HG02938 (cell line): Measurements from ENCODE around the gene SPATA22.
A peak's percentile ranks its signal among the peaks of the same experiment; 100 is the strongest.
"Not testable (repeated sequence)": the region's sequence is repeated elsewhere in the genome, so short reads cannot be mapped to it uniquely, and the experiment has no call there.

Experiments used
- ATAC-seq: cut with Tn5 transposase; IDR thresholded peaks from one replicate; pipeline ENCODE4 v1.9.1; 2021; ENCODE audit warnings: mild to moderate bottlenecking, moderate library complexity; ENCODE audit not compliant: unreplicated experiment

Gene SPATA22

DNA sequence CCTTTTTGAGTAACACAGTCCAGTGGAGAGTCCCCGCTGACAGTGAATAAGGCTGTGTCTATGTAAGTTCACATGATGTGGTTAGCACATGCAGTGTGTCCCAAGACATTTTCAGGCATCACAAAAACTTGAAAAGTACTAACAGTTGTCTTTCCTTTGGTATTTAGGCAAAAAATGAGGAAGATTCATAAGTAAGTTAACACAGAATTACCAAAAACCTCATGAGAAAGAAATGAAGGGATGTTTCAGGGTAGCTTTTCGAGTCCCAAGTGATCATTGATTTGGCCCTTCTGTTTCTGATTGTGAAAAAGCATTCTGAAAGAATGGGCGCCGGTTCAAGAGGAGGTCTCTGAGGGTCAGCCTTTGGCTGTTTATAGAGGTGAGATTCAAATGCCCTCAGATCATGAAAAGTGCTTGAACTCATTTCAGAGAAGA lies 3.6 kb upstream of the SPATA22 start:
- no peak for ATAC-seq

DNA sequence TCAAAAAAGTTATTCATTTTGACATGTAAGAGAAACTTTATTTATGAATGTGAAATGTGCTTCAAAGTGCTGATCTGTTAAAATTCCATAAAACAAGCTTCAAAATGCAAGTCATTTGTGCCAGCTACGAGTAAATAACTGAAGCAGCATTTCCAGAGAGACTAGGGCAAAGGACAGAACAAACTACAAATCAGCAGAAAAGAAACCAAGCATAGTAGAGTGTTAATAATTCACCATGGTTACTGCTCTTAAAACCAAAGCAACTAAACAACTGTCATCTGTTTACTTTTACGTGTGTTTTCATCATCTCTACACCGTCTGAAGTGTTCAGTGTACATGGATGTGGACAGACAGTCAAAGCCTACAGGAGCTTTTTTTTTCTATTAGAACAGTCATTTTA lies 2.6 kb upstream of the SPATA22 start:
- ATAC-seq = peak; percentile 51

DNA sequence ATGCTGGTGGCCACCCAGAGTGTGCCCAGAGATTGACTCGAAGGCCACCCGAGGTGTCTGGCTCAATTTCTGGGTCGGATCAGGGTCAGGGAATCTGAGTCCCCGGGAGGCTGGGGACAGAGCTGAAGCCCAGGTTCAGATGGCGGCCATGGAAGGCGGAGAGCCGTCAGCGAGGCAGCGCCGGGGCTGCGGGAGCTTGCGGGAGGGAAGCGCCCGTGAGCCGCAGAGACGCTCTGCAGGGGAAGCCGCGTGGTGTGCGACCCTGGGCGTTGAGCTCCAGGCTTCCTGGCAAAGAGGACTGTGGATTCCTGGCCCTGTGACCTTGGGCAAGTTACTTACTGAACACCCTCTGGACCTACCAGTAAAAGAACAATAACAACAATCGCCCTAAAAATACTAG lies 518 bp upstream of the SPATA22 start:
- no peak for ATAC-seq

DNA sequence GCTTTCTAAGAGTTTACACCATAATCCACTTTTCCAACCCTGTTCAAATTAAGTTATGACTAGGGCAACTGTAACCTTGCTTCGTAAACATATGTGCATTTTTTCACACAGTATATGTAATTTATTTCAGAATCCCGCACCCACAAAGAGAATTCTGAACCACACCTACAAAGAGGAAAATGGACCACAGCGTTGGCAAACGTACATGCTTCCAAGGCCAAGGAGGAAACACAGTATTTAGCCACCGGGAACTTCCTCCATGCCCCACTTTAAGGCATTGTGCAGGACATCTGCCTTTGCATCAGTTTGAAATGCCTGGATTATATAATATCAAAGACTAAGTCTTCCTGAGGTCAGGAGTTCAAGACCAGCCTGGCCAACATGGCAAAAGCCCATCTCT lies 2.1 kb downstream of the SPATA22 start:
- ATAC-seq = no peak

DNA sequence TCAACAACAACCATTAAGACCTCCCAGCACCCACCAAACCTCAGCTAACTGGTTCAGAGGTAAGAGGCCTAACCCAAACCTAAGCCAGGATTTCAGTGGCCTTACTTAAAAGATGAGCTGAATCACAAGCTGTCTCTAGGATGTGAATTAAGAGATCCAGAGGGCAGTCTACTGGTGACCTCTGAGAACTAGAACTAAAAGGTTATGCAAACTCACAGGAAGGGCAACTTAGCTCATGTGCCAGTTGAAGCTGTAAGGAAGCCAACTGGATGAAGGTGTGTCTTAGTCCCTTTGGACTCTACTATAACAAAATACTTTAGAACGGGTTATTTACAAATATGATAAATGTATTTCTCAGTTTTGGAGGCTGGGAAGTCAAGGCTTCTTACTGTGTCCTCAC lies 5.3 kb downstream of the SPATA22 start:
- not testable (repeated sequence) for ATAC-seq

DNA sequence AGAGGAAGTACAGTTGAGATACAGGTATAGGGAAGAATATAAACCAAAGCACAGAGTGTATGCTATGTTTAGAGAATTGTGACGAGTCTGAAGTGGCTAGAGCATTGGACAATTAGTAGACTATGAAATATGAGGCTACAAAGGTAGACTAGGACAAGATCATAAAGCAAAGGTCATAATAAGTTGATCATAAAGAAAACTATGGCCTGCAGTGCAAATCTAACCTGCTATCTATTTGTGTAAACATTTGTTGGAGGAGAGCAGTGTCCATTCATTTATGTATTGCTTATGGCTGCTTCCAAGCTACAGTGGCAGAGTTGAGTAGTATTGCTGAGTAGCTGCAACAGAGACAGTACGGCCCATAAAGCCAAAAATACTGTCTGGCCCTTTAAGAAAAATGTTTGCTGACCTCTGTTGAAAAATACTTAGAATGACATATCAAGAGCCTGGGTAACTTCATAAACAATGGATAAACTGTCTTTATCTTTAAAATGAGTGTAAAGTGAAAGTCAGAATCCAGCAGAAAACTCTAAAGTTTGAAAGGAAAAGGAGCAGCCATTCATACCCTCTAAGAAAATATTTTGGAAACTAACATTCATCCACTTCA lies 23.5 kb downstream of the SPATA22 start:
- ATAC-seq = no peak

DNA sequence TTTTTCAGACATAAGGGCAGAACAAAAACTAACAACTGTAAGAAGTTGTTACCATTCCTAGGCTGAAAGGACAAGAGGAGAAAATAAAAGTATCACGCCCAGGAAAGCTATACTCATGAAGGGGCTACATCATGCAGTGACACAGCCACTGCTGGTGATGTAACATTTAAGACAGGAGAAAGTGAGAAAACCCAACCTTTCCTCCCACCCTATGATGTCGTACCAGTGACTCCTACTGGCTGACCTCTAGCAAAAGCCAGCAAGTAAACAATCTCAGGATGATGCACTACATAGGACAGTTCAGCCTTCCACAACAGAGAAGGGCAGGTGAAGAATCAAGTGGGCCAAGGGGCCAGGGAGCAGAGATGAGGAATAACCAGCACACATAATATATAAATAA lies 24.0 kb downstream of the SPATA22 start:
- no peak for ATAC-seq

DNA sequence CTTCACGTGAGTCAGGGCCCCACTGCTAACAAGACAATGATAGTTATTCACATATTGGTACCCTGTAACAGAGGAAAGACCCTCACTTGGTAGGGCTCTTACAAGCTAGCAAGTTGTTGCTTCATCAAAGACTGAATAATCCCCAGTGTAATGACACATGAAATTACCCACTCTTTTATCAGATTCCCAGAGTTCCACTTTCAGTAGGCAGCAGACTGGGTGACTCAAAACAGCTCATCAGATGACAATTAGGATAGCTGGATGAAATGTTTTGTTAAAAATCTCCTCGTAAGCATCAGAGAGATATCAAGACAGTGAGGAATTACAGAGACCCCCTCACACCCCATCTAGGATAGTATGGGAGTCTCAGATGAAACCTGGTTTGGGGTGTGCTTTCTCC lies 31.2 kb downstream of the SPATA22 start:
- no peak for ATAC-seq

DNA sequence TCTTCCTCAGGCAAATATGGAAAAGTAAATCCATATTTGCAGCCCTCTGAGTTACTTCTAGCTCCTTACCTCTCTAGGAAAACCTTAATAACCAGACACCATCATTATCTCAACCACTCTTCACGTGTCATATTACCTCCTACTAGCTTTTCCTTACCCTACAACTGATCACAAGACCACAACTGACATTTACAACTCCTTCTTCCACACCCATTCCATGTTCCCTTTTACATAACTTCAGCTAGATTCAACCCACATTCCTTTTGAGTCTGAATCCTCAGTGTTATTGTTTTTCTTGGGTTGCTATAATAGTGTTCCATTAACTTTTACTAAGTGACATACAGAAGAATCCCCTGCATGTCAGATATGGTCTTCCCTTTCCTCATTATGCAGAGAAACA lies 33.3 kb downstream of the SPATA22 start:
- no peak for ATAC-seq

DNA sequence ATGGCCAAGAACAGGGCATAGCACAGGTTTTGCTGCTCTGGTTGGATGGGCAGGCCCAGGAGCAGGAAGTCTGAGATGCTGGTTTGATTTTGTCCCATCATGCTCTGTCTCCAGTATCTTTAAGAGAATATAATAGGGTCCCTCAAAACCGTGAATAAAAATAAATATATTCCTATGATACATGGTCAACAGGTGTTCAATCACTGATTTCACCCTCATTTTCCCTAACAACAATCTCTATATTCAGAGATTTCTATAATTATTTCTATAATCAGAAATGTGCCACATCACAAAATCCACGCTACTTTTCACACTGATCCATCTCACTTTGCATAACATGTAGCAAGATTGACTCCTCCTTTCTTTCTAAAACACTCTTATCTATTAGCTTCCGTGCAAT lies 37.9 kb downstream of the SPATA22 start, which contains the start of gene OR1E2:
Gene OR1E2, minus strand, starts transcription at position 101 of the 400 bp plus-strand sequence. Its CDS starts 0 bp downstream, at position 101.
- ATAC-seq = no peak

DNA sequence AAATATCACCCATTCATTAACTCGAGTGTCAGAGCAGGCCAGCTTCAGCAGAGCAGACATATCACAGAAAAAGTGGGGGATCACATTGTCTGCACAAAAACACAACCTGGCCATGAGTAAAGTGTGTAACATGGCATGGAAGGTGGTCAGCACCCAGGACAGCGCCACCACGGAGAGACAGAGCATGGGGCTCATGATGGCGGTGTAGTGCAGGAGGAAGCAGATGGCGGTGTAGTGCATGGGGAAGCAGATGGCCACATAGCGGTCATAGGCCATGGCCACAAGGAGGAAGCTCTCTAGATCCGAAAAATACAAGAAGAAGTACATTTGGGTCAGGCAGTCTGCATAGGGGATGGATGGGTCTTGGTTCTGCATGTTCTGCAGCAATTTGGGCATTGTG lies 38.4 kb downstream of the SPATA22 start:
- not testable (repeated sequence) for ATAC-seq

DNA sequence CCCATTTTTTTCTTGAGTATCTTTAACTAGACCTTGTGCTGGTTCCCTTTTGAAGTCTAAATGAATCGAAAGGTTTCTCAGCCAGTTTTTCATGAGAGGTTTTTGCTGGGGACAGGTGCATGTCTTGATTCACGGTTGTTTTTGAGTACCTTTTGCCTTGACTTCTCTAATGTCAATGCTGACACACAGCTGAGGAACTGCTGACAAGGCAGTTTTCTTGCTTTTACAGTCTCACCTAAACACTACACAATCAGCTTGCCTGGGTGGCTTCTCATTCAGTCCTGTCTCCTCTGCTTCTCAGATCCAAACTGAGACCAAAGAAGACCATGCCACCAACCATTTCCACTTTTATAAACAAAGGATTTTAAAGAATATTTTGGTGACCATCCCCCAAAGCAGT lies 53.4 kb downstream of the SPATA22 start:
- no peak for ATAC-seq

DNA sequence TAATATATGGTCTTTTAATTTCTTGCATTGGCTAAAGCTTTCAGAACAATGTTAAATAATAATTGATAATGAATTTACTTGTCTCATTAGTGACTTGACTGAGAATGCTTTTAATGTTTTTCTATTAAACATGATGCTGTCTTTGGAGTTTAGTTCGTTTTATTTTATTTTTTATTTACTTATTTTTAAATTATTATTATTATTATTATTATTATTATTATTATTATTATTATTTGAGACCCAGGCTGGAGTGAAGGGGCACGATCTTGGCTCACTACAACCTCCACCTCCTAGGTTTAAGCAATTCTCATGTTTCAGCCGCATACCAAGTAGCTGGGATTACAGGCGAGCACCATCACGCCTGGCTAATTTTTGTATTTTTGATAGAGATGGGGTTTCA lies 56.0 kb downstream of the SPATA22 start:
- ATAC-seq = no peak

DNA sequence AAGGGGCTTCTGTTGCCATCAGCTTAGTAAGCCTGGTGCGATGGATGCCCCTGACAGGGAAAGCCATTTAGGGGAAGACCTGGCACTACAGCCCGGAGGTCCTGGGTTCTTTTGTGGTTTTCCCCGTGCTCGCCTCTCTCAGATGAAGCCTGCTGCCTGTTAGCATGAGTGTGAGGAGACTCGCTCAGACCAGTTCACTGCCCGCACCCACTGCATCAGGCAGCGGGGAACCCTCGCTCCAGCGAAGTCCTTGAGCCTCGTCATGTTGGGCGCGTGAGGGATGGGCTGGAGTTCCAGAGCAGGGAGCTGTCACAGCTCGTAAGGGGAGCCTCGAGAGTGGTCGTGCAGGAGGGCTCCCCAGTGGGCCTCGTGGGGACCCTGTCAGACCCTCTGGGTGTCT lies 59.4 kb downstream of the SPATA22 start:
- not testable (repeated sequence) for ATAC-seq

DNA sequence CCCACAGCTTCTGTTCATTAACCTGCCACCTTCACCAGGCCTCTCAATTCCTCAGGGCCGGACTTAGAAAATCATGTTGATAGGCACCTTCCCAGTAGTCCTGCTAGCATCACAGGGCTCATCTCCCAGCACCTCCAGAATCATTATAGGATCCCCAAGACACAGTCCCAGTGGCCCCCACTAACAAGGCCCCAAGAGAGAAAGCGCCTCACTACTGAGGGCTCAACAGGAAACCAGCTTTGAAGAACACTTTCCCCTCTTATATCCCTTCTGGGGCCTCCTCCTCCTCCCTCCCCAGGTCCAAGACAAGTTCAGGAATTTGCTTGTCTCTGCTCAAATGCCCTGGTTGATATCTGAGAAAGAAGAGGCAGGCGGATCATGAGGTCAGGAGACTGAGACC lies 60.5 kb downstream of the SPATA22 start, which contains the start of gene OR3A3:
Gene OR3A3, plus strand, starts transcription at position 301 of the 400 bp plus-strand sequence.
- ATAC-seq = no peak

DNA sequence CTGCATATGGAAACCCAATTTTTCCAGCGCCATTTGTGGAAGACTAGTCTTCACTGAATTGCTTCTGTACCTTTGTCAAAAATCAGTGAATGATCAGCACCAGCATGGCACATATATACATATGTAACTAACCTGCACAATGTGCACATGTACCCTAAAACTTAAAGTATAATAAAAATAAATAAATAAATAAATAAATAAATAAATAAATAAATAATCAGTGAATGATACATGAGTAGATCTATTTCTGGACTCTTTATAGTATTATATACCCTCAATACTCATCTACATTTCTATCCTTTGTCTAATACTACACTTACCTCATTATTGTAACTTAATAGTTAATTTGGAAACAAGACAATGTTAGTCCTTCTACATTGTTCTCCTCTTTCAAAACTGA lies 67.8 kb downstream of the SPATA22 start:
- not testable (repeated sequence) for ATAC-seq

DNA sequence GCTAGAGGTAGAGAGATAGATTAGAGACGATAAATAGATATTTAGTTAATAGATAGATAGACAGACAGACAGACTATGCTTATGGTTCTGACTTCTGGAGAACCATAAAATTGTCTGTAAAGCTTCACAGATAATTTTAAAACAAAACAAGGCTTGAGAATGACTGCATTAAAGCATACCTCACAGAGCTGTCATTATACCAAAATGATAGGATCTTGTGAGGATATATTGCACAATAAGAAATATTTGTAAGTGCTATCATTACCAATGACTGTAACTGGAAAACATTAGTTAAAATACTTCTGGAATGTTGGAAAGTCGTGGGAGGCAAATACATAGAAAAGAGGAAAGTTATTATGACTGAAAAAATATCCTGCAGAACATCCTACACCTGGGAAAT lies 69.8 kb downstream of the SPATA22 start:
- ATAC-seq = no peak

DNA sequence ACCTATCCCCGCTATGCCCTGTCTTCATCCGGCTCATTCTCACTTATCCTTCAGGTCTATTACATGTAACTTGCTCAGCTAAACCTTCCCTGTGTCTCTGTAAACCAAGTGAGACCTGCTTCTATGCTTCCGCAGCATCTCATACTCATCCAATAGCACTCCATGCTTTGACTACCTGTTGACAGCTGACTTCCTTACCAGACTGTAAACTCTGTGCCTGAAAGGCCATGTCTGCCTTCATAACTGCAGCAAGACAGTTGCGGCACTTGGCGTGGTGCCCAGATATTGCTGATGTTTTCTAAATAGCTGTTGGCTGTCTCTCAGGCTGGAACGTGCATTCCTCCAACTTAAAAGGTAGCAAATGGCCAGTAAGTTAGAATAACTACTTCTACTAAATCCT lies 71.6 kb downstream of the SPATA22 start:
- no peak for ATAC-seq

DNA sequence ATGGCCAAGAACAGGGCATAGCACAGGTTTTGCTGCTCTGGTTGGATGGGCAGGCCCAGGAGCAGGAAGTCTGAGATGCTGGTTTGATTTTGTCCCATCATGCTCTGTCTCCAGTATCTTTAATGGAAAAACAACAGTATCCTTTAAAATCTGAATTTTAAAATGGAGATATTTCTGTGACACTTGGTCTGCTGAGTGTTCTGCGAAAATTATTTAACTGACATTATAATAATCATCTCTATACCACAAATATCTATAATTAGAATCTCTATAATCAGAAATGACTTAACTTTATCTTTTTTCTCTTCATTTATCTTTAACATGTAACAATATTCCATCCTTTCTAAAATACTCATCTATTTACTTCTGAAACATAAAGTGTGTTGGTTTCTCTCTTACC lies 73.3 kb downstream of the SPATA22 start, which contains the start of gene OR1E1:
Gene OR1E1, minus strand, starts transcription at position 101 of the 400 bp plus-strand sequence. Its CDS starts 0 bp downstream, at position 101.
- no peak for ATAC-seq

DNA sequence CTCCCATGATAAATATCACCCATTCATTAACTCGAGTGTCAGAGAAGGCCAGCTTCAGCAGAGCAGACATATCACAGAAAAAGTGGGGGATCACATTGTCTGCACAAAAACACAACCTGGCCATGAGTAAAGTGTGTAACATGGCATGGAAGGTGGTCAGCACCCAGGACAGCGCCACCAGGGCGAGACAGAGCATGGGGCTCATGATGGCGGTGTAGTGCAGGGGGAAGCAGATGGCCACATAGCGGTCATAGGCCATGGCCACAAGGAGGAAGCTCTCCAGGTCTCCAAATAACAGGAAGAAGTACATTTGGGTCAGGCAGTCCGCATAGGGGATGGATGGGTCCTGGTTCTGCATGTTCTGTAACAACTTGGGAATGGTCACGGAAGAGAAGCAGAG lies 73.8 kb downstream of the SPATA22 start:
- not testable (repeated sequence) for ATAC-seq
